ENCODE results near the gene PACS1.

PACS1 gene

DNA sequence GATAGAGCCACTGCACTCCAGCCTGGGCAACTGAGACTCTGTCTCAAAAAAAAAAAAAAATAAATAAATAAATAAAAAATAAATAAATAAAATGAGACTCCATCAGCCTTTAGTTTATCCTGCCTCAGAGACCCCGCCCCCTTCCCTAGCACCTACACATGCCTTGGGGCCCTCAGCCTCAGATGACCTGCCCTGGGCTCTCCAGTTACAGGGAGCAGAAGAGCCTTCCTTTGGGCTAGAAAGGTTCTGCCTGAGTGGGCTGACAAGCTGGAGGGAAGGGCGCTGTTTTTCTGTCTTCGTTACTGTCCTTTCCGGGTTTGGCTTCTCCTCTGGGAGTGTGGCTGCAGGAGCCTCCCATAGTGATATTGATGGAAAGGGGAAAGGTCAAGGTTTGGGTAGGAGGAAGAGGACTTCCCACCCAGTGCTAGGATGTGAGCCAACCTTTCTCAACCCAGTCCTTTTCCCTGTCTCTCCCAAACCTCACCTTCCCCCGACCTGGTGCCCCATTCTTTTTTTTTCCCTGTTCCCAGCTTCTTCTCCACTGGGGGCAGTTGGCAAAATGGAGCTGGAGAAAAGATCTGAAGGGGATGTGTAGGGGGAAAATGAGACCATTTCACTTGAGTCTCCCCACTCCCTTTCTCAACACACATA is 19.4 kb upstream of the PACS1 start:
- no peak for DNase-seq

DNA sequence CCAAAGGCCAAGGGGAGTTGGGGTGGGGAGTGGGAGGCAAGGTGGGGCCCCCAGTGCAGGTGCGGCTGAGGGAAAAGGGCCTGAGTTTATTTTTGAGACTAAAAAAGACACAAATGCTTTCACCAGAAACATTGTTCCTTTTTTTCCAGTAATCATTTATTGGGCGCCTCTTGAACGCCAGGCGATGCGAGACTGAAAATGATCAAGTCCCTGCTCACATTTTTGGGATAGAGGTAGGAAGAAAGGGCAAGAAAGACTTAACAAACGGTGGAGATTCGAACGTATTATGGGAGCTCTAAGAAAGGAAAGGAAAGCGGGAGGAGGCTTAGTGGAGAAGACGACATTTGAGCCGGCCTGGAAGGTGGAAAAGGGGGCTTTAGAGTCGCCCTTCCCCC is 18.7 kb upstream of the PACS1 start:
- no peak for DNase-seq

DNA sequence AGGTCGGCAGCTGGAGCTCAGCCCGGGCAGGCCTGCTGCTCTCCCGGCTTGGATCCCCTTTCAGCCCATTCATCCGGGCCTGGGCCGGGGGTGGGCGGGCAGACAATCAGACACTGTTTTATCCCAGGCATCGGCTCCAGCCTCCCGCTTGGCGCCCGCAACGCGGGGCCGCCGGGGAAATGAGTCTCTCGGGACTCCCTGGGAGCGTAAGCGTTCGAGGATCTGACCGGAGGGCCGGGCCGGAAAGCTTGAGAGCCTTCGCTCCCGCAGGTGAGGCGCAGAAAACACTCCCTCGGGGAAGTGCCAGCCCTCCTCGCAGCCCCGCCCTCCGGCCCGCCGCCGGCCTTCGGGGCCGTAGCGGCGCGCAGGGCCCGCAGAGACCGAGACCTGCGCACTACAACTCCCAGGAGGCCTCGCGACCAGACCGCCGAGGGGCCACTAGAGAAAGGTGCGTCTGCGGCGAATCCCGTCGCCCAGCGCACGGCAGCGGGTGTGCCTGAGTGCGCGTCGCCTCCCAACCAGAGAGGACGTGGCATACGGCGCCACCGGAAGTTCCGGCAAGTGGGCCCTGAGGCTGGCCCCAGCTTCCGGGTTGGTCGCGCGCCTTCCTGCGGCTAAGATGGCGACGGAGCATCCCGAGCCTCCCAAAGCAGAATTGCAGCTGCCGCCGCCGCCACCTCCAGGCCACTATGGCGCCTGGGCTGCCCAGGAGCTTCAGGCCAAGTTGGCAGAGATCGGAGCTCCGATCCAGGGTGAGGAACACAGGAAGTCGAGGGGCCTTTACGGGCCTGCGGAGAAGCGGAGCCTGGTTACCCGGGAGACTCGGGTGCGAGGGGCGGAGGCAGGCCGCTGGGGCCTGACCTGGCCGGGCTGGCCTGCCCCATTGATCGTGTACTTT is 18.1 kb upstream of the PACS1 start, which contains the start of gene SF3B2:
Gene SF3B2, plus strand, starts transcription at position 599 of the 898 bp plus-strand sequence. Its CDS starts 21 bp downstream, at position 620.
- DNase-seq, result peak; percentile 99

DNA sequence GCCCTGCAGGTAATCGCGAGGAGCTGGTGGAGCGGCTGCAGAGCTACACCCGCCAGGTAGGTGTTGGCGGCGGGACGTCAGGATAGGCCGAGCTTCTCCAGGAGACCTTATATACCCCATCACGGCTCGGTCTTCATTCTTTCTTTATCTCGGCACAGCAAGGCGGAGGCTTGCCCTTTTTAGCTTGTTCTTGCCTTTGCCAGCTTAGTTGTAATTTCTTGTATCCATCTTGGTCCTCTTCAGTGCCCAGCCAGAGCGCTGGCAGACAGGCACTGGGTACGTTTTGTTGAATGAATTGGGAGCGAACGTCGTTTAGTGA is 17.4 kb upstream of the PACS1 start:
- DNase-seq, result no peak

DNA sequence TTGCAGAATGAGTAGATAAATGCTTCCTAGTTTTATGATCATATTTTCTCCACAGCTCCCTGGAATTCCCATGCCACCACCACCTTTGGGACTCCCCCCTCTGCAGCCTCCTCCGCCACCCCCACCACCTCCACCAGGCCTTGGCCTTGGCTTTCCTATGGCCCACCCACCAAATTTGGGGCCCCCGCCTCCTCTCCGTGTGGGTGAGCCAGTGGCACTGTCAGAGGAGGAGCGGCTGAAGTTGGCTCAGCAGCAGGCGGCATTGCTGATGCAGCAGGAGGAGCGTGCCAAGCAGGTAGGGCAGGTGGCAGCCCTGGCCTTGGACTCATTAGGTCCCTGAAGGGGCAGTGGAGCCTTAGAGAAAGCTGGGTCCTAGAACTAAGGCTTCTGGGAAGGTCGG is 15.1 kb upstream of the PACS1 start:
- no peak for DNase-seq

DNA sequence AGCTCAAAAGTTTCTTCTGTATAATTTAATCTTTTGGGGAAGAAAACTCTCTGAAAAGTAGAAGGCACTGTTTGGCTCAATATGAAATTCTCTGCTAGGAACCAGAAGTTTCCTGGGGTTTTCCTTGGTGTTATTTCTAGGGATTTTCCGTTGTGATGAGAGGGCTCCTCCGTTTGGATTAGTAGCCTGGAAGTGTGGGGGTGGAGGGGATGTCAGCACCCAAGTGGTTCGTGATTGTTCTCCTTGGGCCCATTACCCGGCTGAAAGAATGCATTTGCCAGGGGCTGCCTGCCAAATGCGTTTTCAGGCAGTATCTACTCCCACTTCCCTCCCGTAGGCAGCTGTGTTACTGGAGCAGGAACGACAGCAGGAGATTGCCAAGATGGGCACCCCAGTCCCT is 13.6 kb upstream of the PACS1 start:
- no peak for DNase-seq

DNA sequence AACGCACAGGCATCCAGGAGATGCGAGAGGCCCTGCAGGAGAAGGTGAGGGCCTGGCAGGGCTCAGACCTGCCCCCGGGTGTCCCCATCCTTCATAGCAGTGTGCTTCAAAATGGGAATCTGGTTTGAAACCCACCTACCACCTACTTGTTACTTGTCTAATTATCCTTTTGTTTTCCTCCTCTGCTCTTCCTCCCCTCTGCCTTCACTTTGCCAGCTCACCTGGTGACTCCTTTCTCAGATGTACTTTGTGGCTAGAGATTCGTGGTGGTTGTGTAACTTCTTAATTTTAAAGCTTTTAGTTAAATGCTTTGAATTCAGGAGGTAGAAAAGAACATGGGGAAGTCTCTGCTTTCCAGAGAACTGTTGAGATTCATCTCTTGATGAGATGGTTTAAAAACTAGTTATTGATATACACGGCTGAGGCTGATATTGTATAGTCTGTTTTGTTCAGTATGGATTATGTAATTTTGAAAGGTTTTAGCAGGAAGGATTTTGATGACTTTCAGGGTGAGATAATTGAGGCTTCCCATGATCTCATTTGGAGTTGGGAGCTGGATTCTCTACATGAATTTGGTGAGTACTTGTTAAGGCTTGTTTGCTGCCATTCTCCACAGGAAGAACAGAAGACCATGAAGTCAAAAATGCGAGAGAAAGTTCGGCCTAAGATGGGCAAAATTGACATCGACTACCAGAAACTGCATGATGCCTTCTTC is 9.9 kb upstream of the PACS1 start:
- no peak for DNase-seq

DNA sequence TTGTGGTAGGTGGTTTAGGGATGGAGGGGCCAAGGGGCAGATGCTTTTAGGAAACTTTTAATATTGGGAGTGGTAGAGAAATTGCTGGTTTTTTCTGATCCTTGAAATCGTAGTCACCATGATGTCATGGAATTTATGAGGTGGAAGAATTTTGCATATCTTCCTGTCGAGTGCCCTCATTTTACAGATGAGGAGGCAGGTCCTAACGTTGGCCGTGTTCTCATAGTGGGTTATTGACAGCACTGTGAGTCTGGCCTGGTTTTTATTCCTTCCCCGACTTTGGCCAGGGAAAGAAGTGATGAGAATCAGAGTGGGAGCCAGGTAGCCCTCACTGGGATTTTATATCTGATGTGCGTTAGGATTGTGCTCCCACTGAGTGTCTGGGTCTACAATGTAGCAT is 8.8 kb upstream of the PACS1 start:
- no peak for DNase-seq

DNA sequence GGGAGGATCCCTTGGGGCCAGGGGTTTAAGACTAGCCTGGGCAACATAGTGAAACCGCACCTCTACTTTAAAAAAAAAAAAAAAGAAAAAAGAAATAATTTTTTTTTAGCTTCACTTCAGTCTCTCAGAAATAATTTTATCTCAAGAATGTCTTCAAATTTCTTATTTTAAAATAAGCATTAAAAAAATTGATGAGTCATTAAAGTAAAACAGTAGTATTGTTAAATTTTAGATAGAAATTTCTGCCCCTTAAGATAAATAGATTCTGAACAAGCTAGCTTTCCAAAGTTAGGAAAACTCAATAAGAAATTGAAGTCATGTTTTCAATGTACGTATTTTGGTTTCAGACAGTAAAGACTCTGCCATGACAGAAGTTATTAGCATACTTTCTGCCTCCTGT is 7.7 kb upstream of the PACS1 start:
- DNase-seq, result no peak

DNA sequence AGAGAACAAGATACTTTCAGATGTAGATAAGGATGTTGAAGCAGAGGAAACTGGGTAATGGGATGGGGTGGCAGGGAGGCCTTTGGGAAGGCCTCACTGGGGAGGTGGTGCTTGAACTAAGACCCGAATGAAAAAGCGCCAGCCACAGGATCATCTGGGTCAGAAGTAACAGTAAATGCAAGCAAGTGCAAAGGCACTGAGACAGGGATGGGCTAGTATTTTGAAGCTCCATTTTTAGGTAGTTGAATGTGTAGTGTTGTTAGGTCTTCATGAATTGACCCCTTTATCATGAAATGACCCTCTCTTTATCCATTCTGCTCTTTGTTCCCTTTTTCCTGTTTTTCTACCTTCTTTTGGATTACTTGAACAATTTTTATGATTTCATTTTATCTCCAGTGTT is 6.2 kb upstream of the PACS1 start:
- no peak for DNase-seq

DNA sequence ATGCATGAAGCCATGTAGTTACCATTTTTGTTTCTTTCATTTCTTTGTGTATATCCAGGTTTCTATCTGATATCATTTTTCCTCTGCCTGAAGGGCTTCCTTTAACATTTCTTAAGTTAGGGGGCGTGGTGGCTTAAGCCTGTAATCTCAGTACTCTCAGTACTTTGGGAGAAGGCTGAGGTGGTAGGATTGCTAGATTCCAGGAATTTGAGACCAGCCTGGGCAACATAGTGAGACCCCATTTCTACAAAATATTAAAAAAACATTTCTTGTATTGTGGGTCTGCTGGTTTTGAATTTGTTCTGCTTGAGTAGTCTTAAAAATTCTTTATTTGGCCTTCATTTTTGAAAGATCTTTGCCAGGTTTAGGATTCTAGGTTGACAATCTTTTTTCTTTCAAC is 5.5 kb upstream of the PACS1 start:
- DNase-seq, result no peak

DNA sequence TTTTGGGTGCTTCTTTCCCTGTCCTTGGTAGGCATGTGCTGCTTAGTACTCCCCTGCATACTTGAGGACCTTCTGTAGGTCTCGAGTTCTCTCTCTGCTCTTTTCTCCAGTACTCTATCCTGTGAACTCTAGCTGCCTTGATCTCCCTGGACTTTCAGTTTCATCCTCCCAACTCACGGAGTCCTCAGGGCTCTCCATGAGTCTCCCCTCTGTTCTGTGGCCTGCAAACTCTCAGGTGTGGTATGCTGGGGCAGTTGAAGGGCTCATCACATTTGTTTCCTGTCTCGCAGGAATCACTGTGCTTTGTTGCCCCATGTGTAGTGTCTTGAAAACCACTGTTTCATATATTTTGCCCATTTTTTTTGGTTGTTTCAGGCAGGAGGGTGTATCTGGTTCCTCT is 3.3 kb upstream of the PACS1 start:
- no peak for DNase-seq

DNA sequence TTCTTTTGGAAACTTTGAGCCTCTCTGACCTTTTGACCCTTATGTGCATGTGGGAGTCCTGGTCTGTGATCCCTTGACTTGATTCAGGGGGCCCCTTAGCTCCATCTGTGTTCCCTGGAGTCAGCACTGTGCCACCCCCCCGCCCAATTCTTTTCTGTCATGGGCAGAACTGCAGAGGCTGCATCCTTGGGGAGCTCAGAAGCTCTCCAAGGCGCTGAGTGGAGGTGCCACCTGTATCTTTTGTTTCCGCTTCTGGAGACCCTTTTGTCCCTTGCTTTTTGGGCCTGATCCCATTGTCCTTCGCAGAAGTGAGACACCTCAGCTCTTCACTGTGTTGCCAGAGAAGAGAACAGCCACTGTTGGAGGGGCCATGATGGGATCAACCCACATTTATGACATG is 2.4 kb upstream of the PACS1 start:
- DNase-seq, result no peak

DNA sequence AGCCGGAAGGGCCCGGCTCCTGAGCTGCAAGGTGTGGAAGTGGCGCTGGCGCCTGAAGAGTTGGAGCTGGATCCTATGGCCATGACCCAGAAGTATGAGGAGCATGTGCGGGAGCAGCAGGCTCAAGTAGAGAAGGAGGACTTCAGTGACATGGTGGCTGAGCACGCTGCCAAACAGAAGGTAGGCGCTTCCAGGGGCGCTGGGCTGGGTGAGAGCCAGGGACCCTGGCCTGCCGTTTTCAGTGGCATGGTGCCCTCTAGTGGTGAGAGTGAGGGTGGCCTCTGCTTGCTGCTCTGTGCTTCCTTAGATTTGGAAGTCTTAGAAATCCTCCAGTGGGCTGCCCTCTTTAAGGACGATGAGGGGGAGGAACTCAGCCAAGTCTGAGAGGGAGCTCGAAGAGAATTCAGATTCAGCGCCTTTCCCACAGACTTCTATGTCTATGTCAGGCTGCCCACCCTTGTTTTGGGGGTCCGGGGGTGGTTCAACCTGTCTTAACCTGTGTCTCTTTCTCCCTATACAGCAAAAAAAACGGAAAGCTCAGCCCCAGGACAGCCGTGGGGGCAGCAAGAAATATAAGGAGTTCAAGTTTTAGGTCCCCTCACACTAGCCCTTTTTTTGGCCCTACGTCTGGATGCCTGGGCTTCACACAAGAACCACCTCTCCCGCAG is 1.8 kb upstream of the PACS1 start:
- DNase-seq, result peak; percentile 58

DNA sequence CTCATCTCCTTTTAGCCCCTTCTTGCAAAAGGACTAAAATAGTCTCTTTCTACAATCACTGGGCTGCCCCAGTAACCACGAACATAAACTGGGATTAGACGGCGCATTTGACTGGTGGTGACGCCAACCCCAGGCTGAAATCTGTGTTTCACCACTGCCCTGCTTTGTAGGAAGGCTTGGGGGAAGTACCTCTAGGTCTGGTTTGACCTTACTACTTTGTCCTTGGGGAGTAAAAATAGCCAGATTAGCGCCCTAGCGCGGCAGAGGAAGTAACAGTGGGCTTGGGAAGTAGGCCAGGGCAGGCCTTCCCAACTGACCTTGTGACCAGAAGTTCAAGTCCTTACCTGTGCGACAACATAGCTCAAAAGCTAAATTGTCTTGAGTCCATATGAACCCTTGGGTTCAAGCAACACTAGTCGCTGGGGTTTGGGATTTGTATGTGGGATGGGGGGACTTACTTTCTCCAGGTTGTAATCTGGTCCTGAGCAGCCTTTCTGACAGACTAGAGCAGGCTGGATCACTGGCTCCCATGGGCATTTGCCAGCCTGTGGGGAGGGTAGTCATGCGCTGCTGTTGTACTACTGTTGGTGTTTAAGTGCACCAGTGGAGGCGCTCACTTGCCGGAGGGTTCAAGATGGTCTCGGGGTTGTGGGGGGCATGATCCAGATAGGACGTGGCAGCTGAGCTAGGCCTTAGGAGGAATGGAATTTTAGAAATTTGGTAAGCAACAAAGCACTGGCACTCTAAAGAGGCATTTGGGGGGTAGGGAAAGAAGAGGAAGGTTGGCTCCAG is 953 bp upstream of the PACS1 start:
- peak; percentile 55 for DNase-seq

DNA sequence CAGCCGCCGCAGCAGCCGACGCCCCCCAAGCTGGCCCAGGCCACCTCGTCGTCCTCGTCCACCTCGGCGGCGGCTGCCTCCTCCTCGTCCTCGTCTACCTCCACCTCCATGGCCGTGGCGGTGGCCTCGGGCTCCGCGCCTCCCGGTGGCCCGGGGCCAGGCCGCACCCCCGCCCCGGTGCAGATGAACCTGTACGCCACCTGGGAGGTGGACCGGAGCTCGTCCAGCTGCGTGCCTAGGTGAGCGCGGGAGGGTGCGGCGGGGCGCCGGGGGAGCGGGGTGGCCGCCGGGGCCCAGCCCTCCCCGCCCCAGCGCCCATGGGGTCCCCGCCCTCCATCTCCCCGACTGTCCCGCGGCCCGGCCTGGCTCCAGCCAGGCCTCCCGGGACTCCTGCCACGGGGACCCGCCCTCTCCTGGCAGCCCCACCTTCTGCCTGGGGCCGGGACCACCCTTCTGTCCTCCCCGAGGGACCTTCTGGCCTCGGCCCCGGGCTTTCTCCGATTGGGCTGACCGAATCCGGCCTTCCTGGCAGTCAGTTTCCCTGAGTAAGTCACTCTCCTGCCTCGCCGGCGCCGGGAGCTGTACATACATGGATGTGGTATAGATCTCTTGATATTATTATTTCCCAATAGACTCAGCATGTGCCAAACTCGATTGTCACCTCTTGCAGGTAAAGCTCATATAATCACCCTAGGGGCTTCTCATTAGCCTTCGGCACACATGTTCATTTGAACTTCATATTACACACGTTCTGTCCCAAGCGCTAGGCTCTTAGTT is 720 bp downstream of the PACS1 start:
- DNase-seq, result peak; percentile 55

DNA sequence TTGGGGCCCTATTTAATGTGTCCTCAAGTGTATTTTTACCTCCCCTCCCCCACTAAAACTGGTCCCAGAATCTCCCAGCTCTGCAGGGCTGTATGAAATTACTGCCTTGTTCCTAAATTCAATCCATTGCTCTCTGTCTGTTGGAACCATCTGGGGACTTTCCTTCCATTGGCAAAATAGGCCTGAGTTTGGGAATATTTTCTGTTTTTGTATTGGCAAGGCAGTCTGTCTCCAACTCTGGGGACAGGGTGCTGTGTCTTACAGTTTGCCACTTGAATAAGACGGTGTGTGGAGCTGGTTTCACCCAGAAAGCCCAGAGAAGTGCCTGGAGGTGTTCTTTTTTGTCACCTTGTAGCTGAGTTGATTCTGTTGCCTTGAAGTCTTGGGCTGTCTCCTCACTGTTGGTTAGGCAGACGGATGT is 1.3 kb downstream of the PACS1 start:
- no peak for DNase-seq

DNA sequence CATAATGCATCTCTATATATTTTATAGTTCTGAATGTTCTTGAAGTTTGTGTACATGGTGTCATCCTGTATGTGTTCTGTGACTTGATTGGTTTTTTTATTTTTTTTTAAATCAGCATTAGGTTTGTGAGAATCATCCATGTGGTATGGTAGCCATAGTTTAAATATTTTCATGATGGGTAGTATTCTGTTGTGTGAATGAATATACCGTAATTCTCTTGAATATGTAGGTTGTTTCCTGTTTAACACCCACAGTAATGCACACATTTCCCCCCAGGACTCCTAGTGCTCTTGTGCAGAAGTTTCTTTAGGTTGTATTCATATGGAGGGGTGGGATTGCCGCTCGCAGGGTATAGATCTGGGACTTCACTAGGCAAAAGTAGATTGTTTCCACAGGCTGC is 2.0 kb downstream of the PACS1 start:
- DNase-seq, result no peak

DNA sequence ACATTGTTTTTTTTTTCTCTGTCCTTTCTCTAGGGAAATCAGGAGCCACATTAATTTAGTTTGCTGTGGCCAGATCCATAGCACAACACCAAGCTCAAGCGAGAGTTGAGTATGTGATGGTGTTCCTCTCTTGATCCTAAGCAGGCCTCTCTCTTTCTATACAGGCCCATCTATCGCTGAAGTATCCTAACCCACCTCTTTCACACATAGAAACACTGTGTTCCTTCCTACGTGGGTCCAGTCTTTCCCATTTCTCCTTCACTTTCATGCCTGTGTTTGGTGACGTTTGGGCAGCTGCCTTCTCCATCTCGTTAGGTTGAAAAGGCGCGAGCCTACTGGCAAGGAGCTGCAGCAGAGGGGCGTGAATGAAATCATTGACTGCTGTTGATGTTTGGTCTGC is 2.4 kb downstream of the PACS1 start:
- no peak for DNase-seq

DNA sequence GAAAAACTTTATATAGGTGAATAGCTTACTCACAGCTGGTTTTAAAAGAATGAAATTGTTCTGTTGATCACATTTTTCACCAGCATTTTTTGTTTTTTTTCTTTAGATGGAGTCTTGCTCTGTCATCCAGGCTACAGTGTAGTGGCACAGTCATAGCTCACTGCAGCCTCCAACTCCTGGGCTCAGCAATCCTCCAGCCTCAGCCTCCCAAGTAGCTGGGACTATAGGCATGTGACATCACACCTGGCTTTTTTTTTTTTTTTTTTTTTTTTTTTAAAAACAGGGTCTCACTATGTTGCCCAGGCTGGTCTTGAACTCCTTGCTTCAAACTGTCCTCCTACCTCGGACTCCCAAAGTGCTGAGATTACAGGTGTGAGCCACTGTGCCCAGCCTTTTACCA is 3.6 kb downstream of the PACS1 start:
- no peak for DNase-seq

DNA sequence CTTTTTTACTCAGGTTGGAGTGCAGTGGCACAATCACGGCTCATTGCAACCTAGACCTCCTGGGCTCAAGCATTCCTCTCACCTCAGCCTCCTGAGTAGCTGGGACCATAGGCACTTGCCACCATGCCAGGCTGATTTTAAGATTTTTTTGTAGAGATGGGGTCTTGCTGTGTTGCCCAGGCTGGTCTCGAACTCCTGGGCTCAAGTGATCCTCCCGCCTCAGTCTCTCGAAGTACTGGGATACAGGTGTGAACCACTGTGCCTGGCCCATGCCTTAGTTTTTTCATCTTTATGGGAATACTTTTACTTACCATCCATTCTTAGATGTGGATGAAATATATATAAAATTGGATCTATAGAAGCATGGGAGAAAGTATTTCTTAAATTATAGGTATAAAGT is 5.2 kb downstream of the PACS1 start:
- DNase-seq, result no peak

DNA sequence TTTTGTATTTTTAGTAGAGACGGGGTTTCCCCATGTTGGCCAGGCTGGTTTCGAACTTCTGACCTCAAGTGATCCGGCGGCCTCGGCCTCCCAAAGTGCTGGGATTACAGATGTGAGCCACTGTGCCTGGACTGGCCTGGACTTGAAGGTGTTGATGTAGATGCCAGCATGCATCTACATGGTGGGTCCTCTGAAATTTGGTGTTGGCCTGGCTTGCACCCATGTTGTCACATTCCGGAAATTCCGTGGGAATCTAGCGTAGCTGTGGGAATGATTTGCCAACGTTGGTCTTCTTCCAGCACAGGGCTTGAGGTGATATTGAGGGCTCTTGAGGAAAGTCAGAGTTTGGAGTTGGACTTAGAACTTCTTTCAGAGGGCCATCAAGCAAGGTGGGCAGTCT is 6.5 kb downstream of the PACS1 start:
- no peak for DNase-seq
